HCT116 (cell line): Measurements from ENCODE around the gene DDX24. TPM values are rescaled to one million over a fixed set of nuclear protein-coding genes. Genes with fewer than 3 reads are reported as not detected.

ENCODE experiments used
- ATAC-seq: fragments of 200-7000 bp; cut with Tn5 transposase; 2 replicates; pipeline ENCODE4 v1.9.1; 2020; ENCODE audit warnings: mild to moderate bottlenecking, moderate library complexity
- BruUV-seq: library from RNA; stranded (reverse); fragments of 400-500 nt; replicated peaks from 2 replicates; lab custom pipeline; 2021; lab: Mats Ljungman, UMichigan
- CTCF ChIA-PET: fragments of 300-600 bp; sonication (Branson Sonifier 250); formaldehyde crosslinking; loops from one replicate; lab custom pipeline; 2021; ENCODE audit warnings: antibody characterized with exemption; lab: Charles Lee
- POLR2A ChIA-PET: fragments of 300-600, 350-600 bp; sonication (Branson Sonifier 250); formaldehyde crosslinking; loops from one replicate; lab custom pipeline; 2021; ENCODE audit warnings: antibody characterized with exemption; lab: Charles Lee
- RAD21 ChIA-PET, 2 experiments: fragments of 300-600 bp; sonication (Branson Sonifier 250); formaldehyde crosslinking; loops; one replicate each; lab custom pipeline; 2023; ENCODE audit warnings: low total read pairs in 2 of 2; ENCODE audit not compliant: uncharacterized antibody in 2 of 2, unreplicated experiment in 2 of 2, low non-redundant PET in 1 of 2; lab: Charles Lee
- DNase-seq: peaks from one replicate; pipeline ENCODE4 v3.0.0-alpha.2; 2010; ENCODE audit warnings: low read depth, low spot score
- H2AFZ ChIP-seq: fragments of 200-600 bp; shearing (Covaris generic), sonication (generic); 2 replicates; pipeline ENCODE4 v1.6.1; 2017; ENCODE audit warnings: low read depth, mixed run types, mixed read lengths, antibody characterized with exemption, low read length; ENCODE audit not compliant: poor library complexity, severe bottlenecking
- H3K27ac ChIP-seq: 2 replicates; pipeline ENCODE4 v1.5.1; 2012; ENCODE audit warnings: low read depth, low read length
- H3K27me3 ChIP-seq: fragments of 200-600 bp; sonication (generic); 2 replicates; pipeline ENCODE4 v1.6.1; 2016; ENCODE audit warnings: mixed run types, low read length, mixed read lengths; ENCODE audit not compliant: insufficient read depth
- H3K36me3 ChIP-seq, 2 experiments: fragments of 200-500 bp in 1 of 2; fragments of 200-600 bp in 1 of 2; sonication (Bioruptor generic) in 1 of 2; sonication (generic) in 1 of 2; 2 replicates each; pipeline versions ENCODE4 v1.5.1 to v1.6.1; 2014 to 2016; ENCODE audit warnings: low read length in 2 of 2, inconsistent platforms in 1 of 2, mixed read lengths in 1 of 2, mixed run types in 1 of 2; ENCODE audit not compliant: insufficient read depth in 2 of 2, control insufficient read depth in 1 of 2
- H3K4me1 ChIP-seq, 2 experiments: fragments of 200-600 bp in 1 of 2; sonication (generic) in 1 of 2; 2 replicates each; pipeline versions ENCODE4 v1.5.1 to v1.6.1; 2012 to 2017; ENCODE audit warnings: low read length in 2 of 2, inconsistent platforms in 1 of 2, mild to moderate bottlenecking in 1 of 2, mixed read lengths in 1 of 2, mixed run types in 1 of 2, moderate library complexity in 1 of 2; ENCODE audit not compliant: insufficient read depth in 2 of 2, control insufficient read depth in 1 of 2
- H3K4me2 ChIP-seq: fragments of 200-600 bp; sonication (generic); 2 replicates; pipeline ENCODE4 v1.6.1; 2017; ENCODE audit warnings: mixed run types, low read length, mixed read lengths
- H3K4me3 ChIP-seq, 2 experiments: fragments of 200-600 bp in 1 of 2; sonication (generic) in 1 of 2; replicated peaks in 1 of 2; 2 replicates each; pipeline ENCODE4 v1.5.1; 2011 to 2016; ENCODE audit warnings: low read length in 2 of 2, control low read depth in 1 of 2, low read depth in 1 of 2, mild to moderate bottlenecking in 1 of 2, mixed read lengths in 1 of 2, mixed run types in 1 of 2
- H3K79me2 ChIP-seq: fragments of 200-600 bp; sonication (generic); 2 replicates; pipeline ENCODE4 v1.6.1; 2017; ENCODE audit warnings: mild to moderate bottlenecking, mixed run types, low read length, moderate library complexity, mixed read lengths; ENCODE audit not compliant: insufficient read depth
- H3K9ac ChIP-seq: fragments of 200-600 bp; sonication (generic); 2 replicates; pipeline ENCODE4 v1.6.1; 2016; ENCODE audit warnings: low read length, mixed read lengths
- H3K9me2 ChIP-seq: fragments of 200-600 bp; sonication (generic), shearing (Covaris generic); 2 replicates; pipeline ENCODE4 v1.6.1; 2017; ENCODE audit warnings: mixed run types, mild to moderate bottlenecking, moderate library complexity; ENCODE audit not compliant: insufficient read depth
- H3K9me3 ChIP-seq, 2 experiments: fragments of 200-500 bp in 1 of 2; fragments of 200-600 bp in 1 of 2; sonication (Bioruptor generic) in 1 of 2; sonication (generic) in 1 of 2; 2 replicates each; pipeline ENCODE4 v1.6.1; 2014 to 2017; ENCODE audit warnings: low read length in 2 of 2, mixed read lengths in 2 of 2, inconsistent platforms in 1 of 2, low read depth in 1 of 2, mild to moderate bottlenecking in 1 of 2, mixed run types in 1 of 2, moderate library complexity in 1 of 2; ENCODE audit not compliant: control insufficient read depth in 1 of 2, insufficient read depth in 1 of 2
- H4K20me1 ChIP-seq: fragments of 200-600 bp; sonication (generic), shearing (Covaris generic); 2 replicates; pipeline ENCODE4 v1.6.1; 2017; ENCODE audit warnings: mixed run types, mild to moderate bottlenecking, moderate library complexity; ENCODE audit not compliant: insufficient read depth
- ATF3 ChIP-seq: IDR thresholded peaks from 2 replicates; pipeline ENCODE4 v1.6.1; 2012
- CBX3 ChIP-seq: IDR thresholded peaks from 2 replicates; pipeline ENCODE4 v1.6.1; 2012; ENCODE audit warnings: low read depth
- CEBPB ChIP-seq: IDR thresholded peaks from 2 replicates; pipeline ENCODE4 v1.6.1; 2012; ENCODE audit warnings: low read depth
- CTCF ChIP-seq, 3 experiments: fragments of 200-600 bp in 1 of 3; sonication (generic) in 1 of 3; IDR thresholded peaks in 2 of 3; conservative IDR thresholded peaks in 1 of 3; 2 replicates each; pipeline ENCODE4 v1.5.1; 2012 to 2017; ENCODE audit warnings: low read depth in 2 of 3, low read length in 2 of 3, antibody characterized with exemption in 1 of 3, borderline replicate concordance in 1 of 3, control low read depth in 1 of 3, mild to moderate bottlenecking in 1 of 3, mixed read lengths in 1 of 3, mixed run types in 1 of 3, moderate library complexity in 1 of 3; ENCODE audit not compliant: insufficient read depth in 1 of 3
- EGR1 ChIP-seq: IDR thresholded peaks from 2 replicates; pipeline ENCODE4 v1.6.1; 2012; ENCODE audit warnings: low read depth
- FOSL1 ChIP-seq: IDR thresholded peaks from 2 replicates; pipeline ENCODE4 v1.6.1; 2012; ENCODE audit warnings: low read depth
- JUND ChIP-seq: IDR thresholded peaks from 2 replicates; pipeline ENCODE4 v1.6.1; 2012
- POLR2A ChIP-seq: IDR thresholded peaks from 2 replicates; pipeline ENCODE4 v1.7.0; 2011; ENCODE audit warnings: borderline replicate concordance; ENCODE audit not compliant: insufficient read depth, insufficient read length; ENCODE audit errors: extremely low read depth
- POLR2AphosphoS5 ChIP-seq: IDR thresholded peaks from 2 replicates; pipeline ENCODE4 v1.6.1; 2011; ENCODE audit warnings: mild to moderate bottlenecking, low read depth, low read length, moderate library complexity
- REST ChIP-seq: IDR thresholded peaks from 2 replicates; pipeline ENCODE4 v1.6.1; 2012; ENCODE audit warnings: low read depth
- SRF ChIP-seq: IDR thresholded peaks from 2 replicates; pipeline ENCODE4 v1.6.1; 2012; ENCODE audit warnings: low read depth
- YY1 ChIP-seq: IDR thresholded peaks from 2 replicates; pipeline ENCODE4 v1.6.1; 2011; ENCODE audit warnings: low read length, low read depth, moderate library complexity, mild to moderate bottlenecking; ENCODE audit not compliant: insufficient replicate concordance; ENCODE audit errors: extremely low read depth
- ZFX ChIP-seq: fragments of 450-650 bp; IDR thresholded peaks from 2 replicates; pipeline ENCODE4 v1.6.1; 2017
- intact Hi-C: fragments of 100-400 bp; cut with micrococcal nuclease; formaldehyde crosslinking; loops from 2 replicates; pipeline ENCODE4 v1.10.0; 2022
- total RNA-seq: library from RNA; stranded (reverse); gene quantifications from one replicate; pipeline ENCODE4 v1.2.1, GENCODE V29; 2021; ENCODE audit not compliant: unreplicated experiment
- TF ChIP-seq, protein P1 (sequence below): IDR thresholded peaks from 2 replicates; pipeline ENCODE4 v1.6.1; 2012
- TF ChIP-seq, protein P2 (sequence below): IDR thresholded peaks from 2 replicates; pipeline ENCODE4 v1.6.1; 2011; ENCODE audit warnings: mild to moderate bottlenecking, low read length, moderate library complexity; ENCODE audit not compliant: insufficient replicate concordance; ENCODE audit errors: extremely low read depth

Gene DDX24
- total RNA-seq, 1 experiment from 2014 or later, result 169 TPM

DNA sequence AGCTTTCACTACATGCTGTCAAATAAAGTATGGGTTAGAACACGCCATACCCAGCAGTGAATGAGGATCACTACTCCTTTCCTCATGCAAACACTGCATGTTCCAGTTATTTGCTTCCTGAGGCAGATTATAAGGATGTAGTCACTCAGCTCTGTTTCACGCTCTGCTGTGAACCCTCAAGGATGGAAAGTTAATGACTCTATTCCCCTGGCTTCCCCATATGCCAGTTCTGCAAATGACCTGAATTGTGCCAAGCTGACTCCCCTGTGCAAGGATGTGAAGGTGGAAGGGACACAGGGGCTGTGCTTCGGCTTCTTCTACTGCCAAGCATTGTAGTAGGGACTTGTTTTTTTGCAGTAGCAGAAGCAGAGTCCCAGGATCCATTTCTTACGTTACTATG, 6.9 kb upstream of the DDX24 start:
- intact Hi-C loops, result no loop called here
- no peak overlapping the region for H3K4me2 ChIP-seq
- ChIA-PET POLR2A (no interaction called here), RAD21 (no interaction called here), CTCF (no interaction called here)
- H3K9me2 ChIP-seq, result no peaks in the 10 kb centered on the region
- H3K79me2 ChIP-seq, result no peaks in the 10 kb centered on the region
- no peak for ATAC-seq
- BruUV-seq, result no TSS peak
- H2AFZ ChIP-seq, result no peak overlapping the region
- DNase-seq, result no peak
- H3K4me1 ChIP-seq, result peaks cover 0 to 6% of the 10 kb centered on the region in 2 experiments; a peak in 1 of 4 replicates
- H3K4me3 ChIP-seq, result no peak overlapping the region
- H4K20me1 ChIP-seq, result no peaks in the 10 kb centered on the region
- no peaks in the 10 kb centered on the region for H3K36me3 ChIP-seq
- H3K27ac ChIP-seq, result no peak overlapping the region
- H3K9me3 ChIP-seq, result no peaks in the 10 kb centered on the region
- no peak overlapping the region for H3K9ac ChIP-seq
- H3K27me3 ChIP-seq, result no peaks in the 10 kb centered on the region
- TF ChIP-seq, protein P1, sequence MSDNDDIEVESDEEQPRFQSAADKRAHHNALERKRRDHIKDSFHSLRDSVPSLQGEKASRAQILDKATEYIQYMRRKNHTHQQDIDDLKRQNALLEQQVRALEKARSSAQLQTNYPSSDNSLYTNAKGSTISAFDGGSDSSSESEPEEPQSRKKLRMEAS, result no peak
- no peak for TF ChIP-seq CBX3
- no peak for TF ChIP-seq CTCF (IDR thresholded peaks at IDR 0.05 in 2 of 3, conservative IDR thresholded peaks at IDR 0.05 in 1 of 3; ENCODE audit: borderline replicate concordance in 1 of 3, insufficient read depth in 1 of 3, low read depth in 2 of 3, low read length in 2 of 3)
- TF ChIP-seq POLR2AphosphoS5, result no peak
- no peak for TF ChIP-seq REST
- no peak for TF ChIP-seq FOSL1
- no peak for TF ChIP-seq ATF3
- no peak for TF ChIP-seq ZFX
- no peak for TF ChIP-seq JUND
- no peak for TF ChIP-seq CEBPB
- no peak for TF ChIP-seq POLR2A
- TF ChIP-seq EGR1, result no peak
- TF ChIP-seq, protein P2, sequence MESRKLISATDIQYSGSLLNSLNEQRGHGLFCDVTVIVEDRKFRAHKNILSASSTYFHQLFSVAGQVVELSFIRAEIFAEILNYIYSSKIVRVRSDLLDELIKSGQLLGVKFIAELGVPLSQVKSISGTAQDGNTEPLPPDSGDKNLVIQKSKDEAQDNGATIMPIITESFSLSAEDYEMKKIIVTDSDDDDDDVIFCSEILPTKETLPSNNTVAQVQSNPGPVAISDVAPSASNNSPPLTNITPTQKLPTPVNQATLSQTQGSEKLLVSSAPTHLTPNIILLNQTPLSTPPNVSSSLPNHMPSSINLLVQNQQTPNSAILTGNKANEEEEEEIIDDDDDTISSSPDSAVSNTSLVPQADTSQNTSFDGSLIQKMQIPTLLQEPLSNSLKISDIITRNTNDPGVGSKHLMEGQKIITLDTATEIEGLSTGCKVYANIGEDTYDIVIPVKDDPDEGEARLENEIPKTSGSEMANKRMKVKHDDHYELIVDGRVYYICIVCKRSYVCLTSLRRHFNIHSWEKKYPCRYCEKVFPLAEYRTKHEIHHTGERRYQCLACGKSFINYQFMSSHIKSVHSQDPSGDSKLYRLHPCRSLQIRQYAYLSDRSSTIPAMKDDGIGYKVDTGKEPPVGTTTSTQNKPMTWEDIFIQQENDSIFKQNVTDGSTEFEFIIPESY, result no peak
- no peak for TF ChIP-seq SRF
- no peak for TF ChIP-seq YY1
